BJ (cell line): Measurements from ENCODE around the gene CA7. TPM values are rescaled to one million over a fixed set of nuclear protein-coding genes. Genes with fewer than 3 reads are reported as not detected.
"Not testable (repeated sequence)": the region's sequence is repeated elsewhere in the genome, so short reads cannot be mapped to it uniquely, and the experiment has no call there.

Experiments
- CTCF ChIA-PET: fragments of 350-600 bp; formaldehyde crosslinking; extraction: SDS; loops from one replicate; lab custom pipeline; 2021; ENCODE audit warnings: antibody characterized with exemption, inconsistent platforms; lab: Yijun Ruan, JAX
- POLR2A ChIA-PET: fragments of 300-600 bp; sonication (Branson Sonifier 250); formaldehyde crosslinking; extraction: SDS; loops from one replicate; lab custom pipeline; 2021; ENCODE audit warnings: antibody characterized with exemption; lab: Charles Lee
- DNase-seq: peaks from one replicate; pipeline ENCODE4 v3.0.0-alpha.2; 2011; ENCODE audit warnings: low read depth
- H3K27me3 ChIP-seq: 2 replicates; pipeline ENCODE4 v1.6.0; 2011; ENCODE audit warnings: low read length; ENCODE audit not compliant: control insufficient read depth, insufficient read depth
- H3K36me3 ChIP-seq: 2 replicates; pipeline ENCODE4 v1.5.1; 2011; ENCODE audit warnings: low read length; ENCODE audit not compliant: control insufficient read depth, insufficient read depth
- H3K4me3 ChIP-seq: 2 replicates; pipeline ENCODE4 v1.5.1; 2011; ENCODE audit warnings: low read depth, mild to moderate bottlenecking, control low read depth, low read length
- CTCF ChIP-seq: IDR thresholded peaks from 2 replicates; pipeline ENCODE4 v1.5.1; 2011; ENCODE audit warnings: low read depth, mild to moderate bottlenecking, control low read depth, inconsistent platforms, low read length, moderate library complexity; ENCODE audit not compliant: insufficient read depth
- polyA plus RNA-seq: library from polyadenylated mRNA; depleted of rRNA; stranded (reverse); fragments of >200 nt; gene quantifications from 2 replicates; pipeline ENCODE4 v1.2.3, GENCODE V29; 2011

The CA7 gene
- polyA plus RNA-seq, 1 experiment = not detected

- Histone ChIP-seq H3K4me3 (no peak overlapping the region), H3K36me3 (no peaks in the 10 kb centered on the region), H3K27me3 (no peaks in the 10 kb centered on the region)
- CTCF ChIA-PET = interaction anchor here (0.6 to 10.6 kb wide), 19 partner anchors 8 to 261 kb away, joined by 3 to 118 read pairs (median 11); partner anchors contain the start of genes B3GNT9, CDH16, CES3 and CIAO2B
- no peak for TF ChIP-seq CTCF
- POLR2A ChIA-PET = no interaction called here
- DNase-seq = no peak
These were observed 49.8 kb downstream of the CA7 start for GRCh38 chr16:66894055-66894454.

- no peaks in the 10 kb centered on the region for H3K27me3 ChIP-seq
- CTCF ChIA-PET = interaction anchor here (0.6 to 10.6 kb wide), 42 partner anchors 9 to 664 kb away, joined by 3 to 118 read pairs (median 4); partner anchors contain the start of genes B3GNT9, CDH16, CES2 and CES3
- H3K36me3 ChIP-seq = no peaks in the 10 kb centered on the region
- no peak for DNase-seq
- TF ChIP-seq CTCF = peak; percentile 93
- H3K4me3 ChIP-seq = no peak overlapping the region
- POLR2A ChIA-PET = no interaction called here
These were observed 50.9 kb downstream of the CA7 start for GRCh38 chr16:66894948-66895688.

GRCh38 chr16:66895689-66895979 lies 51.4 kb downstream of the CA7 start:
- ChIA-PET POLR2A (no interaction called here), CTCF (interaction anchor here (0.6 to 10.6 kb wide), 40 partner anchors 10 to 489 kb away, joined by 3 to 118 read pairs (median 4); partner anchors contain the start of genes B3GNT9, CDH16, CES2 and CES3)
- Histone ChIP-seq H3K4me3 (no peak overlapping the region), H3K36me3 (no peaks in the 10 kb centered on the region), H3K27me3 (no peaks in the 10 kb centered on the region)
- DNase-seq = no peak
- TF ChIP-seq CTCF = no peak

- no peaks in the 10 kb centered on the region for H3K36me3 ChIP-seq
- no peak for TF ChIP-seq CTCF
- POLR2A ChIA-PET = no interaction called here
- H3K4me3 ChIP-seq = no peak overlapping the region
- CTCF ChIA-PET = interaction anchor here (0.9 to 10.6 kb wide), 24 partner anchors 9 to 349 kb away, joined by 3 to 118 read pairs (median 10); partner anchors contain the start of genes CDH16, CES3, CIAO2B and RRAD
- H3K27me3 ChIP-seq = no peaks in the 10 kb centered on the region
- DNase-seq = no peak
These were observed 51.8 kb downstream of the CA7 start for GRCh38 chr16:66895999-66896398.

- CTCF ChIA-PET = interaction anchor here (0.9 to 10.6 kb wide), 9 partner anchors 9 to 259 kb away, joined by 3 to 118 read pairs (median 16); partner anchors contain the start of genes CIAO2B and RRAD
- H3K4me3 ChIP-seq, H3K36me3 ChIP-seq, POLR2A ChIA-PET, H3K27me3 ChIP-seq, DNase-seq: not testable (repeated sequence)
These were observed 52.5 kb downstream of the CA7 start for GRCh38 chr16:66896682-66897081.
